ENCODE measurements around the gene INSM1.

DNA sequence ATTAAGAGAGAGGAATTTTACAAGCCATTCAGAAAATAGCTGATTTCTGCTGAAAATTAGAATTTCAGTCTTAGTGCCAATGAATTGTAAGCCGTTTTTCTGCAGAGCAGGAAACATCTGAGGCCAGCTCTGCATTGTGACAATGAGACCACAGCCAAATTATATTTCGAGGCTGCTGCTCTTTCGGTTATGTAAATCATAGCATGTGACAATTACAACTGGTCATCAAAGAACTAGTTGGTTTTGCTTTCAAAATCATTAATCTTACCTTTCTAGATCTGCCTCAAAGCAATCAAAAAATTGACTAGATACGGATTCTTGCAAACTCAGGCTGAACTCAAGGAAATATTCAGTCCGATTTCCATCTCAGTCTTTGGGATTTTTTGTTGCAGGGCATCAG, 33.4 kb upstream of the INSM1 start:
- TF ChIP-seq POLR2A (IDR thresholded peaks at IDR 0.05; ENCODE audit: low read depth, low read length) (no peak), TAF1 (IDR thresholded peaks at IDR 0.05; ENCODE audit: low read depth, low read length) (no peak), POLR2AphosphoS5 (IDR thresholded peaks at IDR 0.05; ENCODE audit: low read depth, low read length) (no peak)

All from GM12891 (cell line).